H1 (cell line): Measurements from ENCODE around the gene ALLC. TPM values are rescaled to one million over a fixed set of nuclear protein-coding genes. Genes with fewer than 3 reads are reported as not detected.

ENCODE experiments used
- USF2 ChIP-seq: IDR thresholded peaks from 2 replicates; pipeline ENCODE4 v1.6.1; 2011; ENCODE audit warnings: low read length, improper control_type of control experiment
- polyA plus RNA-seq, 7 experiments: library from polyadenylated mRNA; depleted of rRNA in 3 of 7; stranded (reverse) in 5 of 7; unstranded in 2 of 7; fragments of >200 nt in 5 of 7; fragments of 200-250 nt in 2 of 7; gene quantifications; 1 replicate in 5 of 7; 2 replicates in 1 of 7; 4 replicates in 1 of 7; pipeline versions ENCODE4 v1.2.1 to v1.2.3, GENCODE V29; 2011 to 2013; ENCODE audit warnings: missing spikeins in 2 of 7, mixed read lengths in 2 of 7
- total RNA-seq: library from RNA; stranded (reverse); fragmentation: NEBNext Ultra II Directional; extraction: Animal tissue kit (Norgen Biotek cat#: 25700); gene quantifications from 2 replicates; pipeline ENCODE4 v1.2.1, GENCODE V29; 2021

ALLC gene
- total and polyA plus RNA-seq, 2 of the 8 experiments (the other 6 are each of a cell fraction or from before 2014, with no cell fraction given): not detected

- TF ChIP-seq USF2: no peak
Measured at GRCh38 chr2:3669656-3670055, 11.7 kb downstream of the ALLC start (continued).
